DND-41 (cell line): ENCODE data around the gene ALDOB.

Source experiments
- EZH2 ChIP-seq: IDR thresholded peaks from 3 replicates; pipeline ENCODE4 v1.6.1; 2012; ENCODE audit warnings: borderline replicate concordance, low read depth, mild to moderate bottlenecking, moderate library complexity, low read length, inconsistent platforms; ENCODE audit not compliant: severe bottlenecking
- TF ChIP-seq, protein P1 (sequence below): IDR thresholded peaks from 2 replicates; pipeline ENCODE4 v1.5.1; 2012; ENCODE audit warnings: borderline replicate concordance, low read length, moderate library complexity, mild to moderate bottlenecking; ENCODE audit not compliant: poor library complexity, severe bottlenecking; ENCODE audit errors: extremely low read depth

DNA sequence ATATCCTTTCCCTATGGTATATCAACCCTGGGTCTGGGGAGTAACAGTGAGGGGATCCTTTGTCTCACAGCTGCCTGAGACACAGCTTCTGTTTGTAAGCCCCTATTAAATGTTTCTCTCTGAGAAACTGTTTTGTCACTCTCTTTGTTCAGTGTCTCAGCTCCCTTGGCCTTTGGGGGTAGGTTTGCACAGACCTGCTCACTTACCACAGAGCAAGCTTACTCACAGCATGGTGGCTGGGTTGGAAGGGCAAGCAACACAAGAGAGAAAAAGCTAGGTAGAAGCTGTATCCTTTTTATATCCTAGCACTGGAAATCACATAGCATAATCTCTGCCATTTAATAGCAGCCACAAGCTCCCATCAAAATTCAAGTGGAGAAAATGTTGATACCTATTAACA, 55.3 kb downstream of the ALDOB start:
- TF ChIP-seq, protein P1, sequence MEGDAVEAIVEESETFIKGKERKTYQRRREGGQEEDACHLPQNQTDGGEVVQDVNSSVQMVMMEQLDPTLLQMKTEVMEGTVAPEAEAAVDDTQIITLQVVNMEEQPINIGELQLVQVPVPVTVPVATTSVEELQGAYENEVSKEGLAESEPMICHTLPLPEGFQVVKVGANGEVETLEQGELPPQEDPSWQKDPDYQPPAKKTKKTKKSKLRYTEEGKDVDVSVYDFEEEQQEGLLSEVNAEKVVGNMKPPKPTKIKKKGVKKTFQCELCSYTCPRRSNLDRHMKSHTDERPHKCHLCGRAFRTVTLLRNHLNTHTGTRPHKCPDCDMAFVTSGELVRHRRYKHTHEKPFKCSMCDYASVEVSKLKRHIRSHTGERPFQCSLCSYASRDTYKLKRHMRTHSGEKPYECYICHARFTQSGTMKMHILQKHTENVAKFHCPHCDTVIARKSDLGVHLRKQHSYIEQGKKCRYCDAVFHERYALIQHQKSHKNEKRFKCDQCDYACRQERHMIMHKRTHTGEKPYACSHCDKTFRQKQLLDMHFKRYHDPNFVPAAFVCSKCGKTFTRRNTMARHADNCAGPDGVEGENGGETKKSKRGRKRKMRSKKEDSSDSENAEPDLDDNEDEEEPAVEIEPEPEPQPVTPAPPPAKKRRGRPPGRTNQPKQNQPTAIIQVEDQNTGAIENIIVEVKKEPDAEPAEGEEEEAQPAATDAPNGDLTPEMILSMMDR = no peak
- TF ChIP-seq EZH2 = no peak
